ENCODE data around the gene LMTK3.

LMTK3 gene

GRCh38 chr19:48469934-48470680 is 41.5 kb downstream of the LMTK3 start:
- DNase-seq (ENCODE audit: low spot score) = no peak

DNA sequence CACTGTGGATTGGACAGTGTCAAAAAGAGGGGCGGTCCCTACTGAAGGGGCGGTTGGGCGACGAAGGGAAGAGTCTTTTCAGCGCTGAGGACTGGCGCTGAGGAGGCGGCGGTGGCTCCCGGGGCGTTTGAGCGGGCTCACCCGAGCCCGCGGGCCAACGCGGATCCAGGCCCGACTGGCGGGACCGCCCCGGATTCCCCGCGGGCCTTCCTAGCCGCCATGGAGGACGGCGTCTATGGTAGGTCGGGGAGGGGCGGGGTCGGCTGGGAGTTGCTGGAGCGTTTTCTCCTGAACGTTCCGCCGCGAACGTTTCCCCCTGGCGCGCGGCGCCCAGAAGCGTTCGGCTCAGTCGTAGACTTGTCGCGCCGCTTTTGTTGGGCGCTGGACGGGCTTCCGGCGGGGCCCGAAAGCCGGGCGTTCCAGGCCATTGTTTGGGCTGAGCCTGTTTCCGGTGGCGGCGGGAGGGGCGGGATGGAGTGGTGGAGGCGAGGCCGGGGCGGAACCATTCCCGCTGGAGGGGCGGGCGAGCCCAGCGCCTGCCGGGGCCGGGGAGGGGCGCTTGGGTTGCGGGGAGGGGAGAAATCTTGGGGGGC is 42.2 kb downstream of the LMTK3 start, which contains the start of gene CYTH2:
Gene CYTH2, plus strand, starts transcription at position 81 of the 593 bp plus-strand sequence. Its CDS starts 139 bp downstream, at position 220.
- peak; percentile 74 for DNase-seq (ENCODE audit: low spot score)

GRCh38 chr19:48468772-48469288 is 42.8 kb downstream of the LMTK3 start:
- peak; percentile 100 for DNase-seq (ENCODE audit: low spot score)

- no peak for DNase-seq (ENCODE audit: low spot score)
These were observed 44.9 kb downstream of the LMTK3 start for GRCh38 chr19:48466561-48467325.

DNA sequence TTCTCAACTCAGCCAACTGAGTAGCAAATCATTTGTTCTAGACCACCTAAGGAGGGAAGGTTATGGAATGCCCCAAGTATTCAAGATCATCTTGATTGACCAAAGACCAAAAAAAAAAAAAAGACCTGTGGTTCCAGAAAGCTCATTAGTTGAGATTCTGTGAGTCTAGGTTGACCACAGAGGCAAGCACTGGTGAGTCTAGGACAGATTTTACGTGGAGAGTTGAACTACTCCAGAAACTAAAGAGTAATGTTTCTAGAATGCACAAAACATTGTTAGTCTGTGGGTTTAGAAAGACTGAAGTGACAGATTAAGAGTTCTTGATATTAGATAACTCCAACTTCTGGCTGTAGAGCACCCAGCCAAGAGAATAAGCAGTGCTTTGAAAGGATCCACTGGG is 46.4 kb downstream of the LMTK3 start:
- DNase-seq (ENCODE audit: low spot score) = no peak

DNA sequence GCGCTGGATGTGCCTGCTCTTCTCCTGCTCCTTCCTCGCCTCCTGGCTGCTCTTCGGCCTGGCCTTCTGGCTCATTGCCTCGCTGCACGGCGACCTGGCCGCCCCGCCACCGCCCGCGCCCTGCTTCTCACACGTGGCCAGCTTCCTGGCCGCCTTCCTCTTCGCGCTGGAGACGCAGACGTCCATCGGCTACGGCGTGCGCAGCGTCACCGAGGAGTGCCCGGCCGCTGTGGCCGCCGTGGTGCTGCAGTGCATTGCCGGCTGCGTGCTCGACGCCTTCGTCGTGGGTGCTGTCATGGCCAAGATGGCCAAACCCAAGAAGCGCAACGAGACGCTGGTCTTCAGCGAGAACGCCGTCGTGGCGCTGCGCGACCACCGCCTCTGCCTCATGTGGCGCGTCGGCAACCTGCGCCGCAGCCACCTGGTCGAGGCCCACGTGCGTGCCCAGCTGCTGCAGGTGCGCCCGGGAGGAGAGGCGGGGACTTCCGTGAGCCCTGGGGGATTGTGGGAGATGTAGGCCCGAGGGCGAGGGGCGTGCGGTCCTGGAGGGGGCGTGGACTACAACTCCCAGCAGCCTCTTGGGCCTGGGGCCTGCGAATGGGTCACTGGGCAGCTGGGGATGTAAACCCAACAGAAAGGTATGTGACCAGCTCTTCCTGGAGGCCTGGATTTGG is 49.5 kb downstream of the LMTK3 start:
- no peak for DNase-seq (ENCODE audit: low spot score)

- no peak for DNase-seq (ENCODE audit: low spot score)
These were observed 50.0 kb downstream of the LMTK3 start for GRCh38 chr19:48461651-48461981.

DNA sequence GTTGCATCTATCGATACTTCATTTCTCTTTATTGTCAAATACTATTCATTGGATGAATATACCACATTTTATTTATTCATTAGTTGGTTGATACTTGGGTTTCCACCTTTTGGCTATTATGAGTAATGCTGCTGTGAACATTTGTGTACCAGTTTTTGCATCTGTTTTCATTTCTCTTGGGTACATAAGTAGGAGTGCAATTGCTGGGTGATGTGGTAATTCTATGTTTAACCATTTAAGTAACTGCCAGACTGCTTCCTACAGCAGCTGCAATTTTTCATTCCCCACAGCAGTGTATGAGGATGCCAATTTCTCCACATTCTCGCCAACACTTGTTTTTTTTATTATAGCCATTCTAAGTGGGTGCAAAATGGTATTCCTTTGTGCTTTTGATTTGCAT is 53.6 kb downstream of the LMTK3 start:
- no peak for DNase-seq (ENCODE audit: low spot score)

GRCh38 chr19:48456864-48457263 is 54.8 kb downstream of the LMTK3 start:
- DNase-seq (ENCODE audit: low spot score) = no peak

- DNase-seq (ENCODE audit: low spot score) = no peak
These were observed 55.6 kb downstream of the LMTK3 start for GRCh38 chr19:48455908-48456562.

DNA sequence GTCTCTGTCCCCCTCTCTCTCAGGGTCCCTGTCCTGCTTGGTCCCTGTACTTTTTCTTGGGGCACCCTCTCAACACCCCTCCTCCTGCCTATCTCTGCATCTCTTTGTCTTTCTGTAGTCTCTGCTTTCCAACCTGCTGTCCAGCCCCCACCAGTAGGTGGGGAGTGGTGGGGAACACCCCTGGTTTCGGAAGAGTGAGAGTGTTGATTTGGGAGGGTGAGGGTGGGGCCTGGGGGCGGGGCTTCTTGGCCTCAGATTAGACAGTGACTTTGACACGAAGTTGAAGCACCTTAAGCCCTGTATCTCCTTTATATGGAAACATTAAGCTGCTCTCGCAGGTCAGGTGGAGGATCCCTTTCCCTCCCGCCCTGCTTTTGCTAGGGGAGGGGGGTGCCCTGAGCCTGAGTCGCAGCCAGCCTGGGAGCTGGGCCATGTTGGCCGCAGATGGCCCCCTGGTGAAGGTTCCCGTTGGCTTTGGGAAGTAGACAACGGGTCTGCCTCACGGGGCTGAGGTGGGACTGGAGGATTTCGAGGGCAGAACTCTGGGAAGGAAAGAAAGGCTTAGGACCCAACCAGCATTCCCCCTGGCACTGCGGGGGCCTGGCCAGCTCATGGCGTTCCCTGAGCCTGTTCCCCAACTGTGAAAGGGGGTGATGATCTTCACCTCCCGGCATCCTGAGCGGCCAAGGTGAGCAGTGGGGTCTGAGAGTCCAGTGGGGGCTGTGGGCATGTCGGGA is 56.3 kb downstream of the LMTK3 start, which contains the start of gene KCNJ14:
Gene KCNJ14, plus strand, starts transcription at position 404 of the 737 bp plus-strand sequence. CDS start 6,151 bp downstream, outside the sequence.
- DNase-seq (ENCODE audit: low spot score) = no peak

GRCh38 chr19:48454150-48454730 is 57.4 kb downstream of the LMTK3 start:
- no peak for DNase-seq (ENCODE audit: low spot score)

DNA sequence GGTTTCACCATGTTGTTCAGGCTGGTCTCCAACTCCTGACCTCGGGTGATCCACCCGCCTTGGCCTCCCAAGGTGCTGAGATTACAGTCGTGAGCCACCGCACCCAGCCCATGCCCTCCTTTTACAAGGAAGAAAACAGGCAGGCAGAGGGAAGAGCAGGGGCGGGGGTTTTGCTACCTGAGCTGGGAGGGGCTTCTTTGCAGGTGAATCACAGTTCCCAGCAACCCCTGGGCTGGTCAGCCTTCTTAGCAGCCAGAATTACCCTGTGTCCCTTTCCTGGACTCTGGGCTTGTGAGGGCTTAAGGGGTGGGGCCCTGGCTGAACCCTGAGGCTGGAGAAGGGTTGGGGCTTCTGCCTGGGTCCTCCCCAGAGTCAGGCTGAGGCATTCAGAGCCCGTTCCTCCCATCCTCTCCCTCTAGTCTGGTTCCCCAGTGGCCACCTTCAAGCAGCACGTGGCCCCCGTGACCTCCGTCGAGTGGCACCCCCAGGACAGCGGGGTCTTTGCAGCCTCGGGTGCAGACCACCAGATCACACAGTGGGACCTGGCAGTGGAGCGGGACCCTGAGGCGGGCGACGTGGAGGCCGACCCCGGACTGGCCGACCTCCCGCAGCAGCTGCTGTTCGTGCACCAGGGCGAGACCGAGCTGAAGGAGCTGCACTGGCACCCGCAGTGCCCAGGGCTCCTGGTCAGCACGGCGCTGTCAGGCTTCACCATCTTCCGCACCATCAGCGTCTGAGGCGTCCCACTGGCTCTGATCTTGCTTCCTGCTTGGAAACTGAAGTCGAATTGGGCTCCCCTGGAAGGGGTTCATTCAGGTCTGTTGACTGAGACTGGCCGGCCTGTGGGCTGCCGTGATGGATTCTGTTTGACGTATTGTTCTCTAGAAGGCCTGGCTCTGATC is 59.1 kb downstream of the LMTK3 start:
- no peak for DNase-seq (ENCODE audit: low spot score)

DNA sequence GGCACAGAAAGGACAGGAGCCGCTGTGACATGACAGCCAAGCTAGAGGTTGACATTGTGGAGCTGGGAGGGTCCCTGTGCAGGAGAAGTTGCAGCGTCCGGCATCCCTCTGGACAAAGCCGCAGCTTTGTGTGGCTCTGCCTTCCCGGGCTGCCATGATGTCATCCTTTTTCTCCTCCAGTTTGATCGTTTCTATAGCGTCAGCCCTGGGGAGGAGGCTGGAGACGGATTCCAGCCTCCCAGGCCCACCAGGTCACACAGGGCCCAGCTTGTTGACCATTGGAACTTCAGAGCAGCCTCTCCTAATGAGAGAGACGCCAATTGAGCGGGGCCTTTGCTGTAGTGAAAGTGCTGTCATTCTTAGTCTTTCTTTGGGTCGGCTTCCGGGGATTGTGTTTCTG is 60.0 kb downstream of the LMTK3 start:
- no peak for DNase-seq (ENCODE audit: low spot score)

DNA sequence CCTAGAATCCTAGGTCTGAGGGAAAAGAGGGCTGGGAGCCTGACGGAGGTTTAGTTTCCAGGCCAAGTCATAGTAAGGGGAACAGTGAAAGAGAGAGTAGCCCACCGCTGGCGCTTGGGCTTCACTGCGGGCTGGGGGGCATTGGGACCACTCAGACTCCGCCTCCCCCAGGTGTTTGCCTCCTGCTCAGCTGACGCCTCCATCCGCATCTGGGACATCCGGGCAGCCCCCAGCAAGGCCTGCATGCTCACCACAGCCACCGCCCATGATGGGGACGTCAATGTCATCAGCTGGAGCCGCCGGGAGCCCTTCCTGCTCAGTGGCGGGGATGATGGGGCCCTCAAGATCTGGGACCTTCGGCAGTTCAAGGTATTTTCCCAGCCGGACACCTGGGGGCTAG is 60.8 kb downstream of the LMTK3 start:
- no peak for DNase-seq (ENCODE audit: low spot score)

DNA sequence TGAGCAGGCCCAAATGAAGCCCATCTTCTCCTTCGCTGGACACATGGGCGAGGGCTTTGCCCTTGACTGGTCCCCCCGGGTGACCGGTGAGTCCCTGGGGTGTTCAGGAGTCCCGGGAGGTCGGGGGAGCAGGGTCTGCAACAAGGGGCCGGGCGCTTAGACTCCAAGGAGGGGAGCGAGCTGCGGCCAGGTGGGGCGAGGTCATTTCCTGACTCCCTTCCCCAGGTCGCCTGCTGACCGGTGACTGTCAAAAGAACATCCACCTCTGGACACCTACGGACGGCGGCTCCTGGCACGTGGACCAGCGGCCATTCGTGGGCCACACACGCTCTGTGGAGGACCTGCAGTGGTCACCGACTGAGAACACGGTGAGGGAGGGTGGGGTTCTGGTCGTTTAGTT is 61.2 kb downstream of the LMTK3 start:
- DNase-seq (ENCODE audit: low spot score) = no peak

- no peak for DNase-seq (ENCODE audit: low spot score)
These were observed 63.1 kb downstream of the LMTK3 start for GRCh38 chr19:48448563-48448962.

DNA sequence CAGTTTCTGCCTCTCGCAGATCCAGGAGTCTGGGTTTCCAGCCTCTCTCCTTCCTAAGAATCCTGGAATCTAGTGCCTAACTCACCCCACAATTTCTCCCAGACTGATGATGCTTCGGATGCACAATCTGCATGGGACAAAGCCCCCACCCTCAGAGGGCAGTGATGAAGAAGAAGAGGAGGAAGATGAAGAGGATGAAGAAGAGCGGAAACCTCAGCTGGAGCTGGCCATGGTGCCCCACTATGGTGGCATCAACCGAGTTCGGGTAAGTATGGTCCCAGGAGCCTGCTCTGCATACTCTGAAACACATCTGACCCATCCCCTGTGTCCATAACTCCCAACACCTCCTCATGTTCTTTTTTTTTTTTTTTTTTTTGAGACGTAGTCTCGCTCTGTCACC is 65.1 kb downstream of the LMTK3 start:
- DNase-seq (ENCODE audit: low spot score) = no peak

All from activated CD4-positive, alpha-beta T cell treated with anti-CD3 and anti-CD28 coated beads, Interleukin-2, Interleukin-4, amounts not matched to agents 100 ng/mL and 50 ng/mL, durations not matched to agents 16 hours and 8 hours (primary cell).